ENCODE measurements around the gene VIM.
A peak's percentile ranks its signal among the peaks of the same experiment; 100 is the strongest.

The VIM gene

DNA sequence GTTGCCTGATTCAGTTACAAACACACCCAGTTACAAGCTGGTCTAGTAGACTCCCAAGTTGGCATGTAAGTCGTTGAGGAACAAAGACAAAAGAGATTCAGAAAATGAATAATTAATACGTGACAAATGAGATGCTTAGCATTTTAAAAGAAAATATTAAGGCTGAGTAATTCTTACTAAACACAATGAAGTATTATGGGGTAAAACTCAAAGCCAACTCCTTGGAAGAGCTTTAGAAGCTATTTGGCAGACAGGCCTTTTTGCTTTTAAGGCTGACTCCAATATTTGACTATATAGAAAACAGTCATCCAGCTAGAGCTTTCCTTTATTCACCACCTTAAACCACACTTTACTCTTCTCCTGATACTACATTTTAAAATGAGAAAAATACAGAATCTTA is 32.0 kb upstream of the VIM start:
- H3K79me2 ChIP-seq: peaks cover 13% of the 10 kb centered on the region
- no peak overlapping the region for H3K4me2 ChIP-seq (ENCODE audit: low read length)
- H2AFZ ChIP-seq: no peak overlapping the region
- no peak for TF ChIP-seq CTCF (IDR thresholded peaks at IDR 0.05)
- H3K4me3 ChIP-seq (ENCODE audit: low read depth, low read length): no peak overlapping the region
- H3K27me3 ChIP-seq (ENCODE audit: control insufficient read depth, insufficient read depth, low read length): no peaks in the 10 kb centered on the region
- H3K36me3 ChIP-seq (ENCODE audit: control insufficient read depth, insufficient read depth, low read length): no peaks in the 10 kb centered on the region
- H3K9me3 ChIP-seq (ENCODE audit: control insufficient read depth, low read length): no peaks in the 10 kb centered on the region
- no peak overlapping the region for H3K27ac ChIP-seq
- no peak overlapping the region for H3K9ac ChIP-seq
- peaks cover 4% of the 10 kb centered on the region for H3K4me1 ChIP-seq

- H3K4me3 ChIP-seq (ENCODE audit: low read depth, low read length): no peak overlapping the region
- H3K27ac ChIP-seq: no peak overlapping the region
- no peak overlapping the region for H3K9ac ChIP-seq
- H3K9me3 ChIP-seq (ENCODE audit: control insufficient read depth, low read length): no peaks in the 10 kb centered on the region
- no peak overlapping the region for H3K4me2 ChIP-seq (ENCODE audit: low read length)
- TF ChIP-seq CTCF (IDR thresholded peaks at IDR 0.05): no peak
- peaks cover 5% of the 10 kb centered on the region for H3K4me1 ChIP-seq
- peak overlapping the region; percentile 17 for H2AFZ ChIP-seq
- H3K36me3 ChIP-seq (ENCODE audit: control insufficient read depth, insufficient read depth, low read length): no peaks in the 10 kb centered on the region
- H3K27me3 ChIP-seq (ENCODE audit: control insufficient read depth, insufficient read depth, low read length): no peaks in the 10 kb centered on the region
- H3K79me2 ChIP-seq: peaks cover 13% of the 10 kb centered on the region
These were observed 31.5 kb upstream of the VIM start for GRCh38 chr10:17196573-17196972.

- peak overlapping the region; percentile 86 for H3K4me3 ChIP-seq (ENCODE audit: low read depth, low read length)
- H3K4me2 ChIP-seq (ENCODE audit: low read length): peak overlapping the region; percentile 97
- peak overlapping the region; percentile 98 for H2AFZ ChIP-seq
- no peaks in the 10 kb centered on the region for H3K36me3 ChIP-seq (ENCODE audit: control insufficient read depth, insufficient read depth, low read length)
- H3K79me2 ChIP-seq: peaks cover 7% of the 10 kb centered on the region
- peak overlapping the region; percentile 96 for H3K27ac ChIP-seq
- H3K9me3 ChIP-seq (ENCODE audit: control insufficient read depth, low read length): no peaks in the 10 kb centered on the region
- peaks cover 8% of the 10 kb centered on the region for H3K4me1 ChIP-seq
- H3K9ac ChIP-seq: no peak overlapping the region
- TF ChIP-seq CTCF (IDR thresholded peaks at IDR 0.05): no peak
- H3K27me3 ChIP-seq (ENCODE audit: control insufficient read depth, insufficient read depth, low read length): no peaks in the 10 kb centered on the region
These were observed 28.7 kb upstream of the VIM start for GRCh38 chr10:17199351-17199804.

- Histone ChIP-seq H3K9me3 (ENCODE audit: control insufficient read depth, low read length) (no peaks in the 10 kb centered on the region), H3K27ac (peak overlapping the region; percentile 96), H3K36me3 (ENCODE audit: control insufficient read depth, insufficient read depth, low read length) (no peaks in the 10 kb centered on the region), H3K4me1 (peaks cover 8% of the 10 kb centered on the region), H3K4me2 (ENCODE audit: low read length) (peak overlapping the region; percentile 97), H3K79me2 (peaks cover 1% of the 10 kb centered on the region), H3K27me3 (ENCODE audit: control insufficient read depth, insufficient read depth, low read length) (no peaks in the 10 kb centered on the region), H2AFZ (peak overlapping the region; percentile 98), H3K9ac (no peak overlapping the region), H3K4me3 (ENCODE audit: low read depth, low read length) (peak overlapping the region; percentile 86)
- TF ChIP-seq CTCF (IDR thresholded peaks at IDR 0.05): no peak
These were observed 27.8 kb upstream of the VIM start for GRCh38 chr10:17200001-17200911.

Measured in parathyroid adenoma (tissue), 2 donors.